ENCODE results near the gene ZNF814. TPM values are rescaled to one million over a fixed set of nuclear protein-coding genes. Genes with fewer than 3 reads are reported as not detected.
"Not testable (repeated sequence)": the region's sequence is repeated elsewhere in the genome, so short reads cannot be mapped to it uniquely, and the experiment has no call there.

ZNF814 gene
- polyA plus RNA-seq, 1 donor = 22.7 TPM

DNA sequence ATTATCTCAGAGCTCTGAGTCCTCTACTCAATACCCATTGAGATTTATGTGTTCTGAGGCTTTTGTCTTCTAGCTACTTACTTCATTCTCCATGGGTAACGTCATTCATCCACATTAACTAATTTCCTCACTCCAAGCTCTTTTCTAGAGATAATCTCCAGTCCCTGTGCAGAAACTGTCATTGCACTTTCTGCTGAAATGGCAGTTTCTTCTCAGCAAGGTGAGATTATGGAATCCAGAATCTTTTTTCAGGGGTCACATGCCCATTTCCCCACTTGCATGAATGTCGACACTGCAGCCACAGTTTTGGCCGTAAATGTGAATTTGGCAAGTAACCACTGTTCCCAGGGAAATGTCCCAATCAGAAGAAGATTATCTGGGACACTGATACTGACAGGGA lies 26.5 kb downstream of the ZNF814 start:
- DNase-seq (ENCODE audit: low read depth) = not testable (repeated sequence)

GRCh38 chr19:57854117-57854516 lies 34.7 kb downstream of the ZNF814 start:
- DNase-seq (ENCODE audit: low read depth) = not testable (repeated sequence)

DNA sequence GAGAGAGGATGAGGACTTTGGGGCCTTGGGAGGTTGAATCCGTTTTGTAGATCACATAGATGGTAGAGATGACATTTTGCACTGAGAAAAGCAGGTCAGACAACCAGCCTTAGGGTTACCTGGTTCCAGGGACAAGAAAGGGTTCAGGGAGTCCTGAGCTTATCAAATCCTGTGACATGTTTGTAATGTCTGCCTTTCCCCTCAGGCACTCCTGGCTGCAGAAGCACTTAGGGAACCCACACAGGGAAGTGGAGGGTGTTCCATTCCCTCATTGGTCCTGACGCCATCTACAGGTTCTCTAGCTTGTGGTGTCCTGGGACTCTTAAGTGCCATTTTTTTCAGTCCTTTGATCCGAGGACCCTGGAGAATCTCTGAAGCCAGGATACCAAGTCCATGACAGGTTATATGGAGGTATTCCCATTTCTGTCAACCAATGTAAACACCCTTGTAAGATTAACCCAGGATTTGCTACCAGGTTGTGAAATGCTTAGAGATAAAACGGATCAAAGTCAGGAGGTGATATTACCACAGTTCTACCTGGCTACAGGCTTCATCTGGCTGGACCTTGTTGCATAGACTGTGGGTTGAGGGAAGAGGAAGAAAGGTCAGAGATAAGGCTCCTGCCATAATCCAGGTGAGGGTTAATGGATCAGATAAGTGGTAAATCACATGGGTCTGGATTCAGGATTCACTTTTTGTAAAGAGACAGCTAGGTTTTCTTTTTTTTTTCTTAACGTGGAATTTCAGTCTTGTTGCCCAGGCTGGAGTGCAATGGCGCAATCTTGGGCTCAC lies 36.8 kb downstream of the ZNF814 start:
- not testable (repeated sequence) for DNase-seq (ENCODE audit: low read depth)

DNA sequence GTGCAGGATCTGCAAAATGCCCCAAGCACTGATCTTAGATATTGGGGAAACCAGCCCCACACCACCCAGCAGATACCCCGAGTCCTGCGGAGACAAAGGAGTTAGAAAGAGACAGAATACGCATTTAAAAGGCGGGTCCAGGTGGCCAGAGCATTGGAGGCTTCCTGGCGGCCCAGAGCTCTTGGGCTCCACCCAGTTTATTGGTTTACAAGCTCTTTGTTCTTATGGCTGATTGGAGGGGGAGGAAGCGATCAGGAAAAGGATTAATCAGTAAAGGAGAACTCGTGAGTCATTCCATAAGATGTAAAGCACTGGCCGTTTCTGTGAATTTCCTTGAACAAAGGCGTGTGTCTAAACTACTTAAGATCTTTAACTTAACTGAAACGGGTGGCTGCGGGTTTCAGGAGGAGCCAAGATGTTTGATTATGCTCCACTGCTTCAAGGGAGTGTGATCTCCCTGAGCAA lies 38.3 kb downstream of the ZNF814 start:
- no peak for DNase-seq (ENCODE audit: low read depth)

- peak; percentile 67 for DNase-seq (ENCODE audit: low read depth)
Measured at GRCh38 chr19:57849666-57850473, 39.0 kb downstream of the ZNF814 start, which contains the start of gene ZNF587. TSS of gene ZNF587 (plus strand) at chr19:57849859. CDS start at chr19:57850039, 180 bp downstream.

DNA sequence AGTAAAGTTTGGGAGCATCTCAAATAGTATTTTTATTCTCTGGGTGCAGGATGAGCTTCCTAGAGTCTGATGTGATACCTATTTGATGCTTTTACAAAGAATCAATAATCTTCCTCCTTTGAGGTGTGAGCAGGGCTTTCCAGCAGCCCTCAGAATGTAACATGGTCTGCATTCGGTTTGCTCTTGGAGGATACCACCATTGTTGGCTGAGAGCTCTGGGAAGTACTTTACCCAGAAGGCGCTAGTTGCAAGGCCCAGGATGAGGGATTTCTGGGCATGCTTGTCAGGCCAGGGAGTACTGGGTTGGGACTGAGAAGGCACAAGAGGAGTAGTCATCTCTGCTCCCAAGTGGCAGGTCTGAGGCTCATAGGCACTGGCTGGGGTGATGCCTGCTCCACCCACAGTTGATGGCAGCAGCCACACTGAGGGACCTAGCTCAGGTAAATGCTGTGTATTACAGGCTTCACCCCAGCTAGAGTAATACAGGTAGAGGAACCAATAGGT lies 39.6 kb downstream of the ZNF814 start:
- DNase-seq (ENCODE audit: low read depth) = not testable (repeated sequence)

DNA sequence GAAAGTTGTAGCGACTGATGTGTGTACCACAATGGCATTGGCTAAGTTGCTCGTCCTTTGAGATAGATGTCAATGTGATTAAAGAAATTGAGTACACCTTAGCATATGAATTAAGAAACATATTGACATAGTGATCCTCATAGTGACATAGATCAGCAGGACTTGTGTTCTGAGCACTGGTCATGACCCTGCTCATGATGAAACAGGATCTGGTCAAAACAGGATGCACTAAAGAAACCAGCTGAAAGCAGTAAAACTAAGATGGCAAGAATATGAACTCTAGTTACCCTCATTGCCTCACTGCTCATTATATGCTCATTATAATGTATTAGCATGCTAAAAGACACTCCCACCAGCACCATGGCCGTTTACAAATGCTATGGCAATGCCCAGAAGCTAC lies 41.7 kb downstream of the ZNF814 start:
- not testable (repeated sequence) for DNase-seq (ENCODE audit: low read depth)

GRCh38 chr19:57841122-57841763 lies 47.6 kb downstream of the ZNF814 start:
- no peak for DNase-seq (ENCODE audit: low read depth)

GRCh38 chr19:57838622-57839191 lies 50.1 kb downstream of the ZNF814 start:
- not testable (repeated sequence) for DNase-seq (ENCODE audit: low read depth)

DNA sequence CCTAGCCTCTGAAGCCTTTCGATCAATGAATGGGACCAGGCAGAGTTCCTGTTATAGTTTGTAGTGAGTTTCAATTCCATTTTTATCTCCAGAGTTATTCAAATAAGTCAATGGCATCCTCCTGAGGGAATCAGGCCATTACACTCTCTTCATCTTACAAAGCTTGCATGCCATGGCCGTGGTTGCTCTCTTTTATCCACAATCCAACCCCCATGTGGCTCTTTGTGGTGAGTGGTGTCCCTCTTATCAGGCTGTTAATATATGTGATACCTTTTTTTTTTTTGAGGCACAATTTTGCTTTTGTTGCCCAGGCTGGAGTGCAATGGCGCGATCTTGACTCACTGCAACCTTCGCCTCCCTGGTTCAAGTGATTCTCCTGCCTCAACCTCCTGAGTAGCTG lies 51.8 kb downstream of the ZNF814 start:
- not testable (repeated sequence) for DNase-seq (ENCODE audit: low read depth)

DNA sequence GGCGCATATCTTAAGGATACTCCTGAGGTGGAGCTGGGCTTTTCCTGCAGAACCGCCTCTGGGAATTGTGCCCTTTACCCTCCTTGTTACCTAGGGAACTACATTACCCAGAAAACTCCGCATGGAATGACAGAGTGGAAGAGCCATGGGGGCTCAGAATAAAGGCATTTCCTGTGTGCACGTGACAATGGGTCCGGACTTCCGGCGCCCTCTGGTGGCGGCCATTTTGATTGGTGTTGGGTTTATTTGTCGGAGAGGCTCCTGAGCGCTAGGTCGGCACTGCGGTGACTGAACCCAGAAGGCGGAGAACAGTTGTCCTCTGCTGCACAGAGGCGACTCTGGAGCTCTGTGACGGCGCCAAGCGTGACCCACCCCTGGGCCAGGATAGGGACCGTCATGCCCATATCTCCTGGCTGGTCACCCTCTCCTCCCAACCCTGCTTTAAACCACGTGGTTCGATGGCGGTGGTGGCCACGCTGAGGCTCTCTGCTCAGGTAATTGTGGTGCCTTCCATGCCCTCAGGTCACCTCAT lies 58.7 kb downstream of the ZNF814 start, which contains the start of gene ZNF587B:
ZNF587B (plus strand) TSS at position 229 of the 532 bp plus-strand sequence; CDS start at position 459, 230 bp downstream.
- DNase-seq (ENCODE audit: low read depth) = no peak

DNA sequence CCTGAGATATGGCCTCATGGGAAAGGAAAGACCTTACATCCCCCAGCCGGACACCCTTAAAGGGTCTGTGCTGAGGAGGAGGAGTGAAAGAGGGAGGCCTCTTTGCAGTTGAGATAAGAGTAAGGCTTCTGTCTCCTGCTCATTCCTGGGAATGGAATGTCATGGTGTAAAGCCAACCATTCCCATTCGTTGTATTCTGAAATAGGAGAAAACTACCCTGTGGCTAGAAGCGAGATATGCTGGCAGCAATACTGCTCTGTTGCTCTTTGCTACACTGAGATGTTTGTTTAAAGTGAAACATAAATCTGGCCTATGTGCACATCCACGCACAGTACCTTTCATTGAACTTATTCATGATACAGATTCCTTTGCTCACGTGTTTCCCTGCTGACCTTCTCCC lies 59.5 kb downstream of the ZNF814 start:
- no peak for DNase-seq (ENCODE audit: low read depth)

DNA sequence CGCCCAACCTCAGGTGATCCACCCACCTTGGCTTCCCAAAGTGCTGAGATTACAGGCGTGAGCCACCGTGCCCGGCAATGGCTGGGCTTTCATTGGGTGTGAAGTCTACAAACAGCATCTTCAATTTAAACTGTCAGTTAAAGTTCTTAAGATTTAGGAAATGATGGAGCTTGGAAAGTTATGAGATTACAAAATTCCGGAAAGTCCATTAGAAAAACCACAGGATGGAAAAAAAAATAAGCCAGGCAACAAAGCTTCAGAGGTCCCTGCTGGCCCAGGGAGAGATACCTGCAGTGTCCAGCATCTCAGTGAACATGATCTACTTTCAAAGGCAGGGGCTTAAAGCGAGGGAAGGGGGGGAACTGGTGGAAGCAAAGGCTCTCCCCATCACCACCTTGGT lies 63.3 kb downstream of the ZNF814 start:
- no peak for DNase-seq (ENCODE audit: low read depth)

- DNase-seq (ENCODE audit: low read depth) = not testable (repeated sequence)
Measured at GRCh38 chr19:57823608-57824007, 65.2 kb downstream of the ZNF814 start.

GRCh38 chr19:57823155-57823554 lies 65.7 kb downstream of the ZNF814 start:
- DNase-seq (ENCODE audit: low read depth) = not testable (repeated sequence)

GRCh38 chr19:57821501-57821900 lies 67.3 kb downstream of the ZNF814 start:
- DNase-seq (ENCODE audit: low read depth) = not testable (repeated sequence)

DNA sequence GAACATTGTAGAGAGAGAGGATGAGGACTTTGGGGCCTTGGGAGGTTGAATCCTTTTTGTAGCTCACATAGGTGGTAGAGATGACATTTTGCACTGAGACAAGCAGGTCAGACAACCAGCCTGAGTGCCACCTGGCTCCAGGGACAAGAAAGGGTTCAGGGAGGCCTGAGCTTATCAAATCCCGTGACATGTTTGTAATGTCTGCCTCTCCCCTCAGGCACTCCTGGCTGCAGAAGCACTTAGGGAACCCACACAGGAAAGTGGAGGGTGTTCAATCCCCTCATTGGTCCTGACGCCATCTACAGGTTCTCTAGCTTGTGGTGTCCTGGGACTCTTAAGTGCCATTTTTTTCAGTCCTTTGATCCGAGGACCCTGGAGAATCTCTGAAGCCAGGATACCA lies 67.7 kb downstream of the ZNF814 start:
- DNase-seq (ENCODE audit: low read depth) = not testable (repeated sequence)

DNA sequence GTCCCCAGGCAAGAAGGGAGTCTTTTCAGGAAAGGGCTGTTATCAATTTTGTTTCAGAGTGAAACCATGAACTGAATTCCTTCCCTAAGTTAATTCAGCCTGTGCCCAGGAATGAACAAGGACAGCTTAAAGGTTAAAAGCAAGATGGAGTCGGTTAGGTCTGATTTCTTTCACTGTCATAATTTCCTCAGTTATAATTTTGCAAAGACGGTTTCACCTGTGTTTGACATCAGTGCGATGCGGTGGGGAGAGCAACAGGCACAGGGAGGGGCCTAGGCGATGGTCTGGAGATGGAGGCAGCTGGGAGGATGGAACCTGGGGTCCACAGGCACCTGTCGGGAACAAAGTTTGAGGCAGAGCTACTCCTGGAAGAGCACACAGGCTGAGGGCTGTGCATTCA lies 68.2 kb downstream of the ZNF814 start:
- DNase-seq (ENCODE audit: low read depth) = no peak

DNA sequence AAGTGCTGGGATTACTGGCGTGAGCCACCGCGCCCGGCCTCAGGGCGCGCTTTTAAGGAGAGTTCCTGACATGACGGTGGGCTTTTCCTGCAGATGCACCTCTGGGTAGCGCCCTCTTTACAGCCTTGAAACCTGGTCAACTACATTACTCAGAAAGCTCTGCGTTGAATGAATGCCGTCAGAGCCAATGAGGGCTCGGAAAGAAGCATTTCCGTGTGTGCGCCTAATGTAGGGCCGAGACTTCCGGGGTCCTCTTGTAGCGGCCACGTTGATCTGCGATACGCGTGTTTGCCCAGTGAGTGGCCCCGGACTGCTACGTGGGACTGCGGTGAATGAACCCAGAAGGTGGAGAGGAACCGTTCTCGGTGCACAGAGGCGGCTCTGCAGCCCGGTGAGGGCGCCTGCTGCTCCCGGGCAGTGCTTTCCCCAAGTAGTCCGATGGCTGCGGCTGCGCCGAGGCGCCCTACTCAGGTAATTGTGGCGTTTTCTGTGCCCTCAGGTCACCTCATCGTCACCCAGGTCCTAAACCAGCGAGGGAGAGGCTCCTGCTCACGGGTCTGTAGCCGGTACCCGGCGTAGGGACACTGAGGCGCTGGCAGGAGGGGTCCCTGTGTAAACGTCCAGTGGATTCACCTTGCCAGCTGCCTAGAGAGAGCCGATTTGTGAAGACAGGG lies 69.2 kb downstream of the ZNF814 start:
- peak; percentile 89 for DNase-seq (ENCODE audit: low read depth)

DNA sequence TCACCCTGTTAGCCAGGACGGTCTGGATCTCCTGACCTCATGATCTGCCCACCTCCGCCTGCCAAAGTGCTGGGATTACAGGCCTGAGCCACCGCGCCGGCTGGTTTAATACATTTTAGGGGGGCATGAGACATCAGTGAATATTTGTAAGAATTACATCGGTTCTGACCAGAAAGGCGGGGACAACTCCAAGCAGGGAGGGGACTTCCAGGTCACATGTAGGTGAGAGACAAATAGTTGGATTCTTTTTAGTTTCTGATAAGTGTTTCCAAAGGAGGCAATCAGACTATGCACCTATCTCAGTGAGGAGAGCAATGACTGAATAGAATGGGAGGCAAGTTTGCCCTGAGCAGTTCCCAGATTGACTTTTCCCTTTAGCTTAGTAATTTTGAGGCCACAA lies 70.5 kb downstream of the ZNF814 start:
- no peak for DNase-seq (ENCODE audit: low read depth)
